ENCODE measurements around the gene MRPL43. TPM values are rescaled to one million over a fixed set of nuclear protein-coding genes. Genes with fewer than 3 reads are reported as not detected.

Gene MRPL43
- polyA plus RNA-seq, 2 of the 4 experiments (the other 2 are of a cell fraction): 76.3 to 83.4 TPM

- WGBS (ENCODE audit: missing lambda C conversion rate): 26% methylated on average over 6 of the region's 9 CpGs
- CTCF ChIA-PET: interaction anchor here (0.6 to 2.8 kb wide), 17 partner anchors 12 to 939 kb away, joined by 3 to 13 read pairs (median 4); partner anchors contain the start of genes PDZD7 and SFXN3
- POLR2A ChIA-PET: no interaction called here
- H3K27ac ChIP-seq: peak overlapping the region; percentile 70 to 88
- TF ChIP-seq ATOH8 (CRISPR knock-in tag; IDR thresholded peaks at IDR 0.05; ENCODE audit: low read depth): no peak
- TF ChIP-seq HOXB5 (CRISPR knock-in tag; IDR thresholded peaks at IDR 0.05): peak; percentile 21; the same call in 1 of the 2 replicates
- TF ChIP-seq, protein P1, sequence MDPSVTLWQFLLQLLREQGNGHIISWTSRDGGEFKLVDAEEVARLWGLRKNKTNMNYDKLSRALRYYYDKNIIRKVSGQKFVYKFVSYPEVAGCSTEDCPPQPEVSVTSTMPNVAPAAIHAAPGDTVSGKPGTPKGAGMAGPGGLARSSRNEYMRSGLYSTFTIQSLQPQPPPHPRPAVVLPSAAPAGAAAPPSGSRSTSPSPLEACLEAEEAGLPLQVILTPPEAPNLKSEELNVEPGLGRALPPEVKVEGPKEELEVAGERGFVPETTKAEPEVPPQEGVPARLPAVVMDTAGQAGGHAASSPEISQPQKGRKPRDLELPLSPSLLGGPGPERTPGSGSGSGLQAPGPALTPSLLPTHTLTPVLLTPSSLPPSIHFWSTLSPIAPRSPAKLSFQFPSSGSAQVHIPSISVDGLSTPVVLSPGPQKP (IDR thresholded peaks at IDR 0.05; ENCODE audit: low read depth, low read length): no peak
- no peak for TF ChIP-seq TFCP2L1 (CRISPR knock-in tag; IDR thresholded peaks at IDR 0.05)
- H3K9me3 ChIP-seq: no peaks in the 10 kb centered on the region
- ATAC-seq (peak; percentile 44 to 46), FAIRE-seq (no peak), DNase-seq (ENCODE audit: low read depth in 1 of 2, low spot score in 1 of 2) (no peak)
- peak overlapping the region; percentile 98 for H3K4me2 ChIP-seq
- peak overlapping the region; percentile 84 for H3K4me3 ChIP-seq
- peaks cover 34% of the 10 kb centered on the region for H3K4me1 ChIP-seq
Measured at GRCh38 chr10:100968863-100969186, 18.5 kb downstream of the MRPL43 start.

DNA sequence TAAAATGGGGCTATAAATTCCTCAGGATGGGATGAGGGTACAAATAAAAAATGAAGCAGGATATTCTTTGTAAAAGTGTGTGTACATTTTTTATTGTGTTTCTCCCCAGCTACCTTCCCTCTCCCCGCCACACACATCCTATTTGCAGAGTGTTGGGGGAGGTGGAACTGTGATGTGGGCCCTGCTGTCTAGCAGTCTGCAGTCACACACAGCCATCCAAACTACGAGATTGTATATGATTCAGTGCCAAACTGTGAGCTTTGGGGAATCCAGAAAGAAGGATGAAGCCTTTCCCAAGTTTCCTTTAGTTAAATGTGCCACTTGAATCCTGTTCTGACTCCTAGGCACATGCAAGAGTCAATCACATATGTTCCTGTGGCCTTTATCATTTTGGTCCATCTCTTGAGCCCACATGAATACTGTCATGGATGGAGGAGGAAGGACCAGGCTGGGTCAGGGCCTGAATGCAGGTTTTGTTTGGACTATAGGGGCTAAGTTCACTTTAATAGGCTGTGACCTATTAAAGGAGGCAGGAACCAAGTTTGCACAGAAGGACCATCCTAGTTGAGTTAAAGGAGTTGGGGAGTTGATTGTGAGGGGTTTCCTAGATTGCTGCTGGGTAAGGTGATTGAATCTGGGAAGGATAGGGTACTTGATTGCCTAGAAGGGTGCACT lies 19.1 kb downstream of the MRPL43 start:
- ChIA-PET CTCF (interaction anchor here (0.6 to 5.1 kb wide), 19 partner anchors 11 to 939 kb away, joined by 3 to 22 read pairs (median 4); partner anchors contain the start of genes PDZD7 and SFXN3), POLR2A (no interaction called here)
- Histone ChIP-seq H3K27ac (no peak overlapping the region), H3K4me2 (peak overlapping the region; percentile 98; the same call in 2 of the 3 replicates), H3K4me3 (no peak overlapping the region; the same call in 2 of the 3 replicates), H3K9me3 (no peaks in the 10 kb centered on the region), H3K4me1 (peaks cover 34% of the 10 kb centered on the region)
- no peak for ATAC-seq
- 87% methylated on average over 2 of the region's 2 CpGs for WGBS (ENCODE audit: missing lambda C conversion rate)
- no peak for DNase-seq (ENCODE audit: low read depth in 1 of 2, low spot score in 1 of 2)
- TF ChIP-seq ZNF302 (CRISPR knock-in tag; IDR thresholded peaks at IDR 0.05) (no peak), CBX8 (IDR thresholded peaks at IDR 0.05) (no peak), ATOH8 (CRISPR knock-in tag; IDR thresholded peaks at IDR 0.05; ENCODE audit: low read depth) (no peak), SREBF2 (IDR thresholded peaks at IDR 0.05) (no peak), HEYL (CRISPR knock-in tag; IDR thresholded peaks at IDR 0.05) (no peak), ESRRA (IDR thresholded peaks at IDR 0.05; ENCODE audit: borderline replicate concordance, low read length) (no peak), ZSCAN20 (CRISPR knock-in tag; IDR thresholded peaks at IDR 0.05) (no peak)
- no peak for FAIRE-seq

GRCh38 chr10:100967332-100967731 lies 20.0 kb downstream of the MRPL43 start:
- H3K4me1 ChIP-seq: peaks cover 32% of the 10 kb centered on the region
- no peaks in the 10 kb centered on the region for H3K9me3 ChIP-seq
- H3K27ac ChIP-seq: no peak overlapping the region
- FAIRE-seq: no peak
- no peak overlapping the region for H3K4me3 ChIP-seq
- ChIA-PET CTCF (interaction anchor here (0.7 to 5.1 kb wide), 8 partner anchors 8 to 93 kb away, joined by 3 to 22 read pairs (median 4); partner anchors contain the start of genes PDZD7 and SFXN3), POLR2A (no interaction called here)
- ATAC-seq: no peak
- no peak for DNase-seq (ENCODE audit: low read depth in 1 of 2, low spot score in 1 of 2)
- H3K4me2 ChIP-seq: no peak overlapping the region
- 80% methylated on average over 2 of the region's 2 CpGs for WGBS (ENCODE audit: missing lambda C conversion rate)
- TF ChIP-seq, protein P2, sequence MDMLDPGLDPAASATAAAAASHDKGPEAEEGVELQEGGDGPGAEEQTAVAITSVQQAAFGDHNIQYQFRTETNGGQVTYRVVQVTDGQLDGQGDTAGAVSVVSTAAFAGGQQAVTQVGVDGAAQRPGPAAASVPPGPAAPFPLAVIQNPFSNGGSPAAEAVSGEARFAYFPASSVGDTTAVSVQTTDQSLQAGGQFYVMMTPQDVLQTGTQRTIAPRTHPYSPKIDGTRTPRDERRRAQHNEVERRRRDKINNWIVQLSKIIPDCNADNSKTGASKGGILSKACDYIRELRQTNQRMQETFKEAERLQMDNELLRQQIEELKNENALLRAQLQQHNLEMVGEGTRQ (IDR thresholded peaks at IDR 0.05): no peak
- no peak for TF ChIP-seq HOXB13 (CRISPR knock-in tag; IDR thresholded peaks at IDR 0.05; ENCODE audit: low read depth)
- no peak for TF ChIP-seq JUN (IDR thresholded peaks at IDR 0.05)
- no peak for TF ChIP-seq KDM1A (IDR thresholded peaks at IDR 0.05; ENCODE audit: low read depth)
- TF ChIP-seq CBX2 (IDR thresholded peaks at IDR 0.05; ENCODE audit: borderline replicate concordance, low read depth): no peak
- no peak for TF ChIP-seq ATOH8 (CRISPR knock-in tag; IDR thresholded peaks at IDR 0.05; ENCODE audit: low read depth)
- TF ChIP-seq CHD4 (IDR thresholded peaks at IDR 0.05; ENCODE audit: borderline replicate concordance): no peak
- no peak for TF ChIP-seq TP53 (CRISPR knock-in tag; IDR thresholded peaks at IDR 0.05)
- no peak for TF ChIP-seq EP300 (IDR thresholded peaks at IDR 0.05)
- TF ChIP-seq CBX8 (IDR thresholded peaks at IDR 0.05): no peak
- TF ChIP-seq, protein P3, sequence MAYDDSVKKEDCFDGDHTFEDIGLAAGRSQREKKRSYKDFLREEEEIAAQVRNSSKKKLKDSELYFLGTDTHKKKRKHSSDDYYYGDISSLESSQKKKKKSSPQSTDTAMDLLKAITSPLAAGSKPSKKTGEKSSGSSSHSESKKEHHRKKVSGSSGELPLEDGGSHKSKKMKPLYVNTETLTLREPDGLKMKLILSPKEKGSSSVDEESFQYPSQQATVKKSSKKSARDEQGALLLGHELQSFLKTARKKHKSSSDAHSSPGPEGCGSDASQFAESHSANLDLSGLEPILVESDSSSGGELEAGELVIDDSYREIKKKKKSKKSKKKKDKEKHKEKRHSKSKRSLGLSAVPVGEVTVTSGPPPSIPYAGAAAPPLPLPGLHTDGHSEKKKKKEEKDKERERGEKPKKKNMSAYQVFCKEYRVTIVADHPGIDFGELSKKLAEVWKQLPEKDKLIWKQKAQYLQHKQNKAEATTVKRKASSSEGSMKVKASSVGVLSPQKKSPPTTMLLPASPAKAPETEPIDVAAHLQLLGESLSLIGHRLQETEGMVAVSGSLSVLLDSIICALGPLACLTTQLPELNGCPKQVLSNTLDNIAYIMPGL (CRISPR knock-in tag; IDR thresholded peaks at IDR 0.05; ENCODE audit: borderline replicate concordance): no peak
- TF ChIP-seq CEBPB (IDR thresholded peaks at IDR 0.05): no peak
- no peak for TF ChIP-seq REST (IDR thresholded peaks at IDR 0.05)
- TF ChIP-seq PHF8 (IDR thresholded peaks at IDR 0.05; ENCODE audit: borderline replicate concordance, low read depth): no peak

Data from A549 (cell line).